Progenitor cell of endocrine pancreas (in vitro differentiated cells): Measurements from ENCODE around the gene HDAC7. TPM values are rescaled to one million over a fixed set of nuclear protein-coding genes. Genes with fewer than 3 reads are reported as not detected.

ENCODE experiments used
- DNase-seq: peaks from one replicate; pipeline ENCODE4 v3.0.0; 2021; ENCODE audit warnings: low spot score; ENCODE audit not compliant: unreplicated experiment
- H3K27ac Mint-ChIP-seq: 2 replicates; pipeline ENCODE4 v1.8.0; 2021; ENCODE audit warnings: mild to moderate bottlenecking, moderate library complexity, mixed read lengths
- H3K27me3 Mint-ChIP-seq: 2 replicates; pipeline ENCODE4 v1.8.0; 2021; ENCODE audit warnings: mixed read lengths
- H3K36me3 Mint-ChIP-seq: 2 replicates; pipeline ENCODE4 v1.8.0; 2022; ENCODE audit warnings: mixed read lengths; ENCODE audit not compliant: insufficient read depth
- H3K4me1 Mint-ChIP-seq: 2 replicates; pipeline ENCODE4 v1.8.0; 2021; ENCODE audit warnings: low read depth, mixed read lengths
- H3K4me3 Mint-ChIP-seq: 2 replicates; pipeline ENCODE4 v1.8.0; 2021; ENCODE audit warnings: low read depth, mild to moderate bottlenecking, moderate library complexity, mixed read lengths
- H3K9me3 Mint-ChIP-seq: 2 replicates; pipeline ENCODE4 v1.8.0; 2021; ENCODE audit warnings: low read depth, mixed read lengths
- CTCF ChIP-seq: fragments of 200-600 bp; sonication (generic); IDR thresholded peaks from one replicate; pipeline ENCODE4 v1.5.0; 2021; ENCODE audit warnings: antibody characterized with exemption, mild to moderate bottlenecking; ENCODE audit not compliant: unreplicated experiment
- total RNA-seq: library from RNA; stranded (reverse); gene quantifications from 2 replicates; pipeline ENCODE4 v1.2.1, GENCODE V29; 2021

Gene HDAC7
- total RNA-seq, 1 donor from 2014 or later, result 80.0 TPM

- Mint-ChIP-seq H3K4me1 (no peaks in the 10 kb centered on the region), H3K4me3 (no peak overlapping the region), H3K27me3 (no peaks in the 10 kb centered on the region), H3K27ac (no peak overlapping the region), H3K9me3 (no peaks in the 10 kb centered on the region), H3K36me3 (peaks cover 13% of the 10 kb centered on the region)
- TF ChIP-seq CTCF, result no peak
- no peak for DNase-seq
Observed at GRCh38 chr12:47785036-47785886, 34.4 kb downstream of the HDAC7 start.

GRCh38 chr12:47783821-47784819 is 35.6 kb downstream of the HDAC7 start:
- Mint-ChIP-seq H3K27me3 (no peaks in the 10 kb centered on the region), H3K9me3 (no peaks in the 10 kb centered on the region), H3K36me3 (peaks cover 11% of the 10 kb centered on the region), H3K4me1 (peaks cover under 1% of the 10 kb centered on the region), H3K27ac (no peak overlapping the region), H3K4me3 (no peak overlapping the region)
- no peak for TF ChIP-seq CTCF
- no peak for DNase-seq

GRCh38 chr12:47783024-47783755 is 36.5 kb downstream of the HDAC7 start:
- no peak overlapping the region for H3K27ac Mint-ChIP-seq
- H3K4me3 Mint-ChIP-seq, result no peak overlapping the region
- peaks cover 3% of the 10 kb centered on the region for H3K4me1 Mint-ChIP-seq
- no peak for DNase-seq
- no peaks in the 10 kb centered on the region for H3K27me3 Mint-ChIP-seq
- TF ChIP-seq CTCF, result no peak
- H3K36me3 Mint-ChIP-seq, result peaks cover 8% of the 10 kb centered on the region
- H3K9me3 Mint-ChIP-seq, result no peaks in the 10 kb centered on the region

GRCh38 chr12:47782372-47782770 is 37.3 kb downstream of the HDAC7 start:
- no peak for TF ChIP-seq CTCF
- no peak for DNase-seq
- Mint-ChIP-seq H3K27ac (no peak overlapping the region), H3K27me3 (no peaks in the 10 kb centered on the region), H3K9me3 (no peaks in the 10 kb centered on the region), H3K36me3 (peaks cover 4% of the 10 kb centered on the region), H3K4me1 (peaks cover 3% of the 10 kb centered on the region), H3K4me3 (no peak overlapping the region)
